ENCODE measurements around the gene FAM76A.

The FAM76A gene

GRCh38 chr1:27726173-27727044, 648 bp downstream of the FAM76A start:
- no peak for TF ChIP-seq CTCF (IDR thresholded peaks at IDR 0.05; ENCODE audit: insufficient read depth, low read depth, low read length, missing control alignments)
- DNase-seq (ENCODE audit: low read depth), result peak; percentile 70
- peak overlapping the region; percentile 98 for H3K4me3 ChIP-seq (ENCODE audit: low read depth, low read length)

GRCh38 chr1:27727126-27727525, 1.4 kb downstream of the FAM76A start:
- peak overlapping the region; percentile 98 for H3K4me3 ChIP-seq (ENCODE audit: low read depth, low read length)
- DNase-seq (ENCODE audit: low read depth), result no peak
- TF ChIP-seq CTCF (IDR thresholded peaks at IDR 0.05; ENCODE audit: insufficient read depth, low read depth, low read length, missing control alignments), result no peak

GRCh38 chr1:27736252-27736651, 10.5 kb downstream of the FAM76A start:
- no peak overlapping the region for H3K4me3 ChIP-seq (ENCODE audit: low read depth, low read length)
- no peak for DNase-seq (ENCODE audit: low read depth)
- no peak for TF ChIP-seq CTCF (IDR thresholded peaks at IDR 0.05; ENCODE audit: insufficient read depth, low read depth, low read length, missing control alignments)

GRCh38 chr1:27741121-27741520, 15.4 kb downstream of the FAM76A start:
- H3K4me3 ChIP-seq (ENCODE audit: low read depth, low read length), result no peak overlapping the region
- DNase-seq (ENCODE audit: low read depth), result no peak
- TF ChIP-seq CTCF (IDR thresholded peaks at IDR 0.05; ENCODE audit: insufficient read depth, low read depth, low read length, missing control alignments), result no peak

- no peak overlapping the region for H3K4me3 ChIP-seq (ENCODE audit: low read depth, low read length)
- TF ChIP-seq CTCF (IDR thresholded peaks at IDR 0.05; ENCODE audit: insufficient read depth, low read depth, low read length, missing control alignments), result no peak
- no peak for DNase-seq (ENCODE audit: low read depth)
Measured at GRCh38 chr1:27744556-27744955, 18.8 kb downstream of the FAM76A start.

GRCh38 chr1:27745466-27745865, 19.7 kb downstream of the FAM76A start:
- no peak overlapping the region for H3K4me3 ChIP-seq (ENCODE audit: low read depth, low read length)
- TF ChIP-seq CTCF (IDR thresholded peaks at IDR 0.05; ENCODE audit: insufficient read depth, low read depth, low read length, missing control alignments), result no peak
- DNase-seq (ENCODE audit: low read depth), result no peak

- TF ChIP-seq CTCF (IDR thresholded peaks at IDR 0.05; ENCODE audit: insufficient read depth, low read depth, low read length, missing control alignments), result no peak
- DNase-seq (ENCODE audit: low read depth), result peak; percentile 6
- H3K4me3 ChIP-seq (ENCODE audit: low read depth, low read length), result no peak overlapping the region
Measured at GRCh38 chr1:27752360-27752759, 26.6 kb downstream of the FAM76A start.

All from GM12865 (cell line).